Measurements from ENCODE around the gene SP7. TPM values are rescaled to one million over a fixed set of nuclear protein-coding genes. Genes with fewer than 3 reads are reported as not detected.

Gene SP7
- total and polyA plus RNA-seq, 9 of the 15 experiments (the other 6 are each of a cell fraction or from before 2014, with no cell fraction given), result 0.04 TPM; not detected in 8

- no peak for FAIRE-seq
- in situ Hi-C loops (cut with MboI), result no loop called here
- no peaks in the 10 kb centered on the region for H3K9me1 ChIP-seq (ENCODE audit: control insufficient read depth, insufficient read depth, low read length)
- H3K4me2 ChIP-seq (ENCODE audit: insufficient read depth, low read length), result peak overlapping the region; percentile 87
- no peaks in the 10 kb centered on the region for H4K20me1 ChIP-seq (replicated peaks; ENCODE audit: control insufficient read depth, insufficient read depth, low read length)
- BruUV-seq (replicated peaks), result no TSS peak
- H3K4me3 ChIP-seq, result no peak overlapping the region
- no peaks in the 10 kb centered on the region for H3K9me3 ChIP-seq (replicated peaks; ENCODE audit: control insufficient read depth, insufficient read depth, low read depth, low read length)
- peaks cover 23% of the 10 kb centered on the region for H3K36me3 ChIP-seq (ENCODE audit: control insufficient read depth, insufficient read depth, low read length)
- H3K27ac ChIP-seq (ENCODE audit: extremely low read depth, low read depth, low read length), result peak overlapping the region; percentile 92
- WGBS (ENCODE audit: insufficient coverage, low coverage, missing lambda C conversion rate), result 90% methylated on average over 8 of the region's 12 CpGs
- ChIA-PET CTCF (ENCODE audit: low intra/inter-chr PET ratio) (no interaction called here), POLR2A (interaction anchor here (0.7 to 2.2 kb wide), 6 partner anchors 11 to 58 kb away, joined by 3 to 15 read pairs (median 4); no protein-coding TSS in a partner anchor)
- H3K27me3 ChIP-seq (ENCODE audit: control insufficient read depth in 2 of 2, insufficient read depth in 2 of 2, low read length in 2 of 2), result no peaks in the 10 kb centered on the region
- DNase-seq (ENCODE audit: extremely low read depth in 1 of 4, low spot score in 3 of 4), result no peak
- ATAC-seq, result no peak
- peaks cover 22 to 33% of the 10 kb centered on the region in 2 experiments for H3K4me1 ChIP-seq (replicated peaks in 1 of 2; ENCODE audit: control insufficient read depth in 2 of 2, insufficient read depth in 2 of 2, low read length in 2 of 2)
- H3K9ac ChIP-seq (ENCODE audit: insufficient read depth in 1 of 2, low read depth in 2 of 2, low read length in 2 of 2), result peak overlapping the region; percentile 57 to 92
- peaks cover 26% of the 10 kb centered on the region for H3K79me2 ChIP-seq (ENCODE audit: control insufficient read depth, insufficient read depth, low read length)
- TF ChIP-seq, protein P1, sequence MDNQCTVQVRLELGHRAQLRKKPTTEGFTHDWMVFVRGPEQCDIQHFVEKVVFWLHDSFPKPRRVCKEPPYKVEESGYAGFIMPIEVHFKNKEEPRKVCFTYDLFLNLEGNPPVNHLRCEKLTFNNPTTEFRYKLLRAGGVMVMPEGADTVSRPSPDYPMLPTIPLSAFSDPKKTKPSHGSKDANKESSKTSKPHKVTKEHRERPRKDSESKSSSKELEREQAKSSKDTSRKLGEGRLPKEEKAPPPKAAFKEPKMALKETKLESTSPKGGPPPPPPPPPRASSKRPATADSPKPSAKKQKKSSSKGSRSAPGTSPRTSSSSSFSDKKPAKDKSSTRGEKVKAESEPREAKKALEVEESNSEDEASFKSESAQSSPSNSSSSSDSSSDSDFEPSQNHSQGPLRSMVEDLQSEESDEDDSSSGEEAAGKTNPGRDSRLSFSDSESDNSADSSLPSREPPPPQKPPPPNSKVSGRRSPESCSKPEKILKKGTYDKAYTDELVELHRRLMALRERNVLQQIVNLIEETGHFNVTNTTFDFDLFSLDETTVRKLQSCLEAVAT (IDR thresholded peaks at IDR 0.05), result peak in 1 of 2 experiments; percentile 64; a peak in 2 of 4 replicates
- TF ChIP-seq TEAD1 (CRISPR knock-in tag; IDR thresholded peaks at IDR 0.05) (peak in 1 of 2 experiments; percentile 14; a peak in 1 of 4 replicates), FOS (IDR thresholded peaks at IDR 0.05; ENCODE audit: extremely low read depth, insufficient read length) (no peak), FOXK1 (CRISPR knock-in tag; IDR thresholded peaks at IDR 0.05; ENCODE audit: borderline replicate concordance) (no peak), HDAC1 (IDR thresholded peaks at IDR 0.05) (0 out of 4 replicates have a peak, but pooled peaks of 1 of the 2 experiments have one; percentile 13)
- intact Hi-C loops (cut with micrococcal nuclease), result no loop called here
- H2AFZ ChIP-seq (ENCODE audit: low read depth, low read length), result peak overlapping the region; percentile 57
Observed at GRCh38 chr12:53378222-53378621, 42.1 kb upstream of the SP7 start.

Measured in K562 (cell line).